Lower leg skin (tissue), 3 donors: ENCODE data around the gene PHF11.

Source experiments
- CTCF ChIP-seq, 3 donors: fragments of 450-650 bp; IDR thresholded peaks; one replicate each; pipeline ENCODE4 v1.5.1; 2016; ENCODE audit warnings: antibody characterized with exemption in 3 of 3, mild to moderate bottlenecking in 3 of 3, moderate library complexity in 2 of 3
- POLR2A ChIP-seq, 2 donors: fragments of 450-650 bp; IDR thresholded peaks; one replicate each; pipeline ENCODE4 v1.6.1; 2016 to 2017; ENCODE audit warnings: antibody characterized with exemption in 2 of 2, mild to moderate bottlenecking in 1 of 2, moderate library complexity in 1 of 2

GRCh38 chr13:49561062-49561410, 65.3 kb downstream of the PHF11 start:
- TF ChIP-seq POLR2A (IDR thresholded peaks at IDR 0.05) (no peak), CTCF (IDR thresholded peaks at IDR 0.05) (no peak)
